Skeletal muscle satellite cell (primary cell): ENCODE measurements around the gene FNIP1.
"Not testable (repeated sequence)": the region's sequence is repeated elsewhere in the genome, so short reads cannot be mapped to it uniquely, and the experiment has no call there.

Experiments used
- H3K27me3 ChIP-seq: 2 replicates; pipeline ENCODE4 v1.7.0; 2013; ENCODE audit warnings: low read length; ENCODE audit not compliant: control insufficient read depth, insufficient read depth
- H3K36me3 ChIP-seq: 2 replicates; pipeline ENCODE4 v1.7.0; 2013; ENCODE audit warnings: mild to moderate bottlenecking, control low read depth, low read length; ENCODE audit not compliant: insufficient read depth
- H3K4me1 ChIP-seq: 2 replicates; pipeline ENCODE4 v1.7.0; 2013; ENCODE audit warnings: low read length; ENCODE audit not compliant: control insufficient read depth, insufficient read depth
- H3K4me2 ChIP-seq: 2 replicates; pipeline ENCODE4 v1.7.0; 2013; ENCODE audit warnings: mild to moderate bottlenecking, low read length
- H3K4me3 ChIP-seq: 2 replicates; pipeline ENCODE4 v1.7.0; 2013; ENCODE audit warnings: low read length
- H3K9ac ChIP-seq: 2 replicates; pipeline ENCODE4 v1.7.0; 2013; ENCODE audit warnings: mild to moderate bottlenecking, low read depth, low read length, moderate library complexity
- H3K9me3 ChIP-seq: replicated peaks from 2 replicates; pipeline ENCODE4 v1.7.0; 2013; ENCODE audit warnings: mild to moderate bottlenecking, control low read depth, low read length

The FNIP1 gene

DNA sequence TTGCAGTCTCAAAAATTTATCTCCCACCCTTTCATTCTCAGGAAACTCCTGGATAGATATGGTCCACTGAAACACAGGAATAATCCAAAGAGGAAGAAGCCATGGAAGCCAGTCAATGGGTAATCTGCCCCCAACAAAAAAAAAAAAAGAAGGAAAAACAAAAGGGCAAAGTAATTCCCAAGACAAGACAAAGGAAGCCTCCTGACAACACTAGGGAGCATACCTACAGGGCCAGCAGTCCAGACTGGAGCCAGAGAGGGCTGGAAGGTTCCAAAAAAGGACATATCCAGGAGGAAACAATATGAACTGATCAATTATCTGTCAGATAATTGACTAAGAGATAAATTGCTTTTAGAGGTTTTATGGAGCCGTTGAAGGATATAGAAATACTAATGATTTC lies 12.9 kb downstream of the FNIP1 start:
- peaks cover 6% of the 10 kb centered on the region for H3K36me3 ChIP-seq
- H3K9ac ChIP-seq = no peak overlapping the region
- no peak overlapping the region for H3K4me2 ChIP-seq
- H3K27me3 ChIP-seq = no peaks in the 10 kb centered on the region
- H3K9me3 ChIP-seq = no peaks in the 10 kb centered on the region
- H3K4me3 ChIP-seq = no peak overlapping the region
- H3K4me1 ChIP-seq = no peaks in the 10 kb centered on the region

DNA sequence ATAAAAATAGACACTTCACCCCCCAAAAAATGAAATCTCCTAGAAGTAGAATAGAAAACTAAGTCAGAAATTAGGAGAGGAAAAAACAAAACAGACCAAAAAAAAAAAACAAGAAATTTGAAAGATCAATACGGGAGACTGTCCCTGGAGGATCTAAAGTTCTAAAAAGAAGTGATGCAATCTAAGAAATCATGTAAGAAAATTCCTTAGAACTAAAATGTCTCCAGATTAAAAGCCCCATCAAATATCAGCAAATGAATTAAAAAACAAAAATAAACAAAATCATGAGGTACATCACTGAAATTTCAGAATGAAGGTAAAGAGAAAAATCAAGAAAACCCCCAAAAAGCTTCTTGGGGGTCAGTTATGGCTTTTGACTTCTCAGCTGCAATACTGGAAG lies 13.5 kb downstream of the FNIP1 start:
- Histone ChIP-seq H3K4me2 (no peak overlapping the region), H3K9ac (no peak overlapping the region), H3K27me3 (no peaks in the 10 kb centered on the region), H3K9me3 (no peaks in the 10 kb centered on the region), H3K4me3 (no peak overlapping the region), H3K36me3 (peaks cover 6% of the 10 kb centered on the region), H3K4me1 (no peaks in the 10 kb centered on the region)

DNA sequence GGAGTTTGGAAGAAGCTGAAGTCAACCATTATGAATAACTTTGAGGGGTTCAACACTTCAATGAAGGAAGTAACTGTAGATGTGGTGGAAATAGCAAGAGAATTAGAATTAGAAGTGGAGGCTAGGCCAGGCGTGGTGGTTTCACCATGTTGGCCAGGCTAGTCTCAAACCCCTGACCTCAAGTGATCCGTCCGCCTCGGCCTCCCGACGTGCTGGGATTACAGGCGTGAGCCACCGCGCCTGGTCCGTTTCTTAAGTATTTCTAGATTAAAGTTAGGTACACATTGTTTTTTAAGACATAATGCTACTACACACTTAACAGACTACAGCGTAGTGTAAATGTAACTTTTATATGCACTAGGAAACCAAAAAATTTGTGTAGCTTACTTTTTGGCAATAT lies 14.1 kb downstream of the FNIP1 start:
- Histone ChIP-seq H3K36me3 (peaks cover 4% of the 10 kb centered on the region), H3K4me3 (no peak overlapping the region), H3K9ac (no peak overlapping the region), H3K4me2 (no peak overlapping the region), H3K4me1 (peaks cover 3% of the 10 kb centered on the region), H3K9me3 (no peaks in the 10 kb centered on the region), H3K27me3 (no peaks in the 10 kb centered on the region)

DNA sequence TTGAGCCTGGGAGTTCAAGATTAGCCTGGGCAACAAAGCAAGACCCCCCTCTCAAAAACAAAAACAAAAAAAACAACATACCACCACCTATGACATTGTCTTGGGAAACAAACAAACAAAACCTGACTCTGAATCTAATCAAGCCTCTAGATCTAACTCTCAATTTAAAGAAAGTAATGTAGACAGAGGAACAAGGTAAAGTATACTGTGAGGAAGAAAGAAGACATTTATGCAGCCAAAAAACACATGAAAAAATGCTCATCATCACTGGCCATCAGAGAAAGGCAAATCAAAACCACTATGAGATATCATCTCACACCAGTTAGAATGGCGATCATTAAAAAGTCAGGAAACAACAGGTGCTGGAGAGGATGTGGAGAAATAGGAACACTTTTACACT lies 18.7 kb downstream of the FNIP1 start:
- H3K9me3 ChIP-seq, H3K9ac ChIP-seq, H3K4me2 ChIP-seq, H3K4me3 ChIP-seq, H3K27me3 ChIP-seq, H3K36me3 ChIP-seq: not testable (repeated sequence)
- H3K4me1 ChIP-seq = peaks cover 17% of the 10 kb centered on the region

DNA sequence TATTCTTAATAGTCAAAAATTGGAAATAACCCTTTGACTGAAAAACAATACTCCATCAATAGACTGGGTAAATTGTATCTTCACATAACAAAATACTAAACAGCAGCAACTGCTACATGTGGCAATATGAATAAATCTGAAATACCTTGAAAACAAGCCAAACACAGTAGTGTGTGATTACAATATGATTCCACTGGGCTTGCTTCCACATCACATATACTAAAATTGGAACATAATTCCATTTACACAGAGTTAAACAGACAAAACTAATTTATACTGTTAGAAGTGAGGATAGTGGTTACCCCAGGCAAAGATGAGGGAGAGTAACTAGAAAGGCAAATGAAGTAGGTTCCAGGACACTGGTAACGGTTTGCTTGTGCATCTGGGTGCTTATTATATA lies 20.4 kb downstream of the FNIP1 start:
- H3K9me3 ChIP-seq = no peaks in the 10 kb centered on the region

GRCh38 chr5:131774652-131775367 lies 22.0 kb downstream of the FNIP1 start:
- Histone ChIP-seq H3K9me3 (no peaks in the 10 kb centered on the region), H3K4me1 (peaks cover 17% of the 10 kb centered on the region), H3K4me3 (no peak overlapping the region), H3K27me3 (no peaks in the 10 kb centered on the region), H3K9ac (no peak overlapping the region), H3K4me2 (no peak overlapping the region), H3K36me3 (no peaks in the 10 kb centered on the region)

More for the DNA sequence above, 20.4 kb downstream of the FNIP1 start:
- Histone ChIP-seq H3K9ac (no peak overlapping the region), H3K4me2 (no peak overlapping the region), H3K4me1 (peaks cover 17% of the 10 kb centered on the region), H3K27me3 (no peaks in the 10 kb centered on the region), H3K4me3 (no peak overlapping the region), H3K36me3 (no peaks in the 10 kb centered on the region)

- Histone ChIP-seq H3K27me3 (no peaks in the 10 kb centered on the region), H3K4me2 (no peak overlapping the region), H3K9ac (no peak overlapping the region), H3K4me3 (no peak overlapping the region), H3K4me1 (peaks cover 17% of the 10 kb centered on the region), H3K9me3 (no peaks in the 10 kb centered on the region), H3K36me3 (no peaks in the 10 kb centered on the region)
Measured at GRCh38 chr5:131773805-131774204, 23.0 kb downstream of the FNIP1 start.

DNA sequence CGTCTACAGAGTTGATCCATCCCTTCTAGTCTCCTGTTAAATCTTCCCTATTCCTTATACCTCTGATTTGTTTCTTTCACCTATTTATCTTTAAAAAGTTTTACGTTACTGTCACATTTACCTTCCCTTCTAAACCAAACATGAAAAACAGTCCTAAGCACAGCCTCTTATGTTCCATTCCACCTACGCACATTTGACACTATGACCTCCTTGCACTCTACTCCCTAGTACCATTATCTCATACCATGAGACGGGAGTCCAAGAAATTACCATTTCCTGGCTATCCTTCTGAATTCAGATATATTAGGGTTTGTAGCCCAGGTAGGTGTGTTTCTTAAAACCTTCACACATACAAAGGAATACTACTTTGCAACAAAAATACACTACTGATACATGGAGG lies 25.1 kb downstream of the FNIP1 start:
- Histone ChIP-seq H3K4me2 (no peak overlapping the region), H3K9me3 (no peaks in the 10 kb centered on the region), H3K9ac (no peak overlapping the region), H3K27me3 (no peaks in the 10 kb centered on the region), H3K4me1 (peaks cover 5% of the 10 kb centered on the region), H3K36me3 (no peaks in the 10 kb centered on the region), H3K4me3 (no peak overlapping the region)

- no peaks in the 10 kb centered on the region for H3K9me3 ChIP-seq
- H3K4me2 ChIP-seq = no peak overlapping the region
- no peaks in the 10 kb centered on the region for H3K36me3 ChIP-seq
- no peaks in the 10 kb centered on the region for H3K27me3 ChIP-seq
- no peaks in the 10 kb centered on the region for H3K4me1 ChIP-seq
- no peak overlapping the region for H3K9ac ChIP-seq
- no peak overlapping the region for H3K4me3 ChIP-seq
Measured at GRCh38 chr5:131769961-131770360, 26.9 kb downstream of the FNIP1 start.

DNA sequence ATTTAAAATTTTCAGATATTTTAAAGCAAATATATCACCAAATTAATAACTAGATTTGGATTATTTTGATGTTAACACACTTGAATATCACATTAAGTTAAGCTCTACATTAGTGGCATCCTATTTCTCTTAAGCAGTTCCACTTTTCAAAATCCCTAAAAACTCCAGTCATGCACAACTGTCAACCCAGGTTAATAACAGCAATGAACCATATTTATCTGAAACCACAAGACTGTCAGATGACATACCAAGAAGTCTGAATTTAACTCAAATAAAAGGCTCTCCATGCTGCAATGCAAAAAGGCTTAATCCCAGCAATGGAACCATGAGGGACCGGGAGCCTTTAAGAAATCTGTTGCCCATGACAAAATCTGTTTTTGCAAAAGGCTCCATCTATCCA lies 27.5 kb downstream of the FNIP1 start:
- no peaks in the 10 kb centered on the region for H3K9me3 ChIP-seq
- no peak overlapping the region for H3K4me3 ChIP-seq
- H3K36me3 ChIP-seq = peaks cover 4% of the 10 kb centered on the region
- no peaks in the 10 kb centered on the region for H3K27me3 ChIP-seq
- no peak overlapping the region for H3K9ac ChIP-seq
- H3K4me2 ChIP-seq = no peak overlapping the region
- no peaks in the 10 kb centered on the region for H3K4me1 ChIP-seq

GRCh38 chr5:131767891-131768290 lies 28.9 kb downstream of the FNIP1 start:
- no peaks in the 10 kb centered on the region for H3K9me3 ChIP-seq
- no peak overlapping the region for H3K4me3 ChIP-seq
- H3K36me3 ChIP-seq = peaks cover 10% of the 10 kb centered on the region
- no peak overlapping the region for H3K4me2 ChIP-seq
- H3K9ac ChIP-seq = no peak overlapping the region
- H3K4me1 ChIP-seq = no peaks in the 10 kb centered on the region
- no peaks in the 10 kb centered on the region for H3K27me3 ChIP-seq

DNA sequence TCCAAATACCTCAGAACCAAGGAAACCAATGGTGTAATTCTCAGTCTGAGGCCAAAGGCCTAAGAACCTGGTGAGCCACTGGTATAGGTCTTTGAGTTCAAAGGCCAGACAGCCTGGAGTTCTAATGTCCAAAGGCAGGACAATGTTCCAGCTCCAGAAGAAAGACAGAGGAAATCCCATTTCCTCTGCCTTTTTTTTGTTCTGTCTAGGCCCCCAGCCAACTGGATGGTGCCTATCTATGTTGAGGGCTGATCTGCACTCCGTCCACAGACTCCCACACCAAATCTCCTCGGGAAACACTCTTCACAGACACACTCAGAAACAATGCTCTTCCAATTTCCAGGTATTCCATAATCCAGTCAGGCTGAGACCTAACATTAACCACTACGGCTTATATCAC lies 30.1 kb downstream of the FNIP1 start:
- H3K27me3 ChIP-seq = no peaks in the 10 kb centered on the region
- H3K9me3 ChIP-seq = no peaks in the 10 kb centered on the region
- H3K4me3 ChIP-seq = no peak overlapping the region
- H3K9ac ChIP-seq = no peak overlapping the region
- H3K4me1 ChIP-seq = no peaks in the 10 kb centered on the region
- H3K4me2 ChIP-seq = no peak overlapping the region
- peaks cover 10% of the 10 kb centered on the region for H3K36me3 ChIP-seq
